GM12892 (cell line): Measurements from ENCODE around the gene DLG5.

Experiments used
- POLR2A ChIP-seq: IDR thresholded peaks from 2 replicates; pipeline ENCODE4 v1.6.1; 2011; ENCODE audit warnings: low read depth, low read length, control low read depth
- POLR2AphosphoS5 ChIP-seq: IDR thresholded peaks from 2 replicates; pipeline ENCODE4 v1.6.1; 2011; ENCODE audit warnings: low read depth, low read length, control low read depth
- TAF1 ChIP-seq: IDR thresholded peaks from 2 replicates; pipeline ENCODE4 v1.6.1; 2011; ENCODE audit warnings: low read depth, mild to moderate bottlenecking, control low read depth, low read length, borderline replicate concordance

GRCh38 chr10:77959384-77959783, 32.8 kb upstream of the DLG5 start:
- TF ChIP-seq TAF1 = no peak
- TF ChIP-seq POLR2AphosphoS5 = no peak
- no peak for TF ChIP-seq POLR2A
